HepG2 (cell line): ENCODE measurements around the gene KRT2. TPM values are rescaled to one million over a fixed set of nuclear protein-coding genes. Genes with fewer than 3 reads are reported as not detected.

Experiments used
- ATAC-seq: fragments of 200-7000 bp; cut with Tn5 transposase; 3 replicates; pipeline ENCODE4 v1.9.1; 2020; ENCODE audit warnings: mild to moderate bottlenecking, moderate library complexity
- BruUV-seq: library from RNA; stranded (reverse); fragments of 400-500 nt; replicated peaks from 2 replicates; lab custom pipeline; 2021; lab: Mats Ljungman, UMichigan
- CTCF ChIA-PET: fragments of 300-600 bp; formaldehyde crosslinking; extraction: SDS; loops from one replicate; lab custom pipeline; 2021; ENCODE audit warnings: low total read pairs, inconsistent platforms, low intra/inter-chr PET ratio; lab: Yijun Ruan, JAX
- POLR2A ChIA-PET: fragments of 350-600 bp; sonication (Branson Sonifier 250); formaldehyde crosslinking; loops from one replicate; lab custom pipeline; 2020; ENCODE audit warnings: antibody characterized with exemption, inconsistent platforms; lab: Yijun Ruan, JAX
- DNase-seq: peaks from one replicate; pipeline ENCODE4 v3.0.0-alpha.2; 2015; ENCODE audit warnings: low spot score
- FAIRE-seq: peaks from 3 replicates; lab custom pipeline; 2011; peaks lifted over from hg19 to GRCh38; lab: Jason Lieb, UNC
- H2AFZ ChIP-seq: one replicate; pipeline ENCODE4 v1.6.1; 2011; ENCODE audit warnings: low read length, inconsistent platforms
- H3K27ac ChIP-seq: fragments of 300-600 bp; 3 replicates; pipeline ENCODE4 v1.8.0; 2011; ENCODE audit warnings: mixed run types, mild to moderate bottlenecking, mixed read lengths, low read length, inconsistent platforms; ENCODE audit not compliant: insufficient read depth; ENCODE audit errors: extremely low read length
- H3K27me3 ChIP-seq, 2 experiments: fragments of 200-600 bp in 1 of 2; 2 replicates in 1 of 2; 3 replicates in 1 of 2; pipeline versions ENCODE4 v1.6.0 to v1.8.0; 2011; ENCODE audit warnings: low read length in 2 of 2, mild to moderate bottlenecking in 2 of 2, moderate library complexity in 2 of 2, inconsistent platforms in 1 of 2; ENCODE audit not compliant: insufficient read depth in 2 of 2, control insufficient read depth in 1 of 2
- H3K36me3 ChIP-seq, 2 experiments: fragments of 200-600 bp in 1 of 2; replicated peaks in 1 of 2; 2 replicates in 1 of 2; 3 replicates in 1 of 2; pipeline versions ENCODE4 v1.5.1 to v1.8.0; 2011; ENCODE audit warnings: low read length in 2 of 2, inconsistent platforms in 1 of 2; ENCODE audit not compliant: insufficient read depth in 2 of 2, control insufficient read depth in 1 of 2
- H3K4me1 ChIP-seq: 2 replicates; pipeline ENCODE4 v1.5.1; 2012; ENCODE audit warnings: low read length, inconsistent platforms; ENCODE audit not compliant: insufficient read depth
- H3K4me2 ChIP-seq: 2 replicates; pipeline ENCODE4 v1.6.0; 2011; ENCODE audit warnings: low read depth, low read length, inconsistent platforms
- H3K4me3 ChIP-seq, 3 experiments: fragments of 200-600 bp in 1 of 3; sonication (generic), shearing (Covaris generic) in 1 of 3; replicated peaks in 1 of 3; 2 replicates each; pipeline ENCODE4 v1.5.1; 2011 to 2016; ENCODE audit warnings: low read length in 3 of 3, inconsistent platforms in 2 of 3, low read depth in 2 of 3, mild to moderate bottlenecking in 2 of 3, control low read depth in 1 of 3, mixed read lengths in 1 of 3; ENCODE audit not compliant: insufficient read depth in 1 of 3
- H3K79me2 ChIP-seq: one replicate; pipeline ENCODE4 v1.6.1; 2011; ENCODE audit warnings: low read length, inconsistent platforms; ENCODE audit not compliant: insufficient read depth
- H3K9ac ChIP-seq: 2 replicates; pipeline ENCODE4 v1.6.0; 2011; ENCODE audit warnings: mild to moderate bottlenecking, low read depth, low read length, inconsistent platforms; ENCODE audit not compliant: insufficient read depth
- H3K9me3 ChIP-seq: 2 replicates; pipeline ENCODE4 v1.5.1; 2012; ENCODE audit warnings: mild to moderate bottlenecking, low read length
- H4K20me1 ChIP-seq: 2 replicates; pipeline ENCODE4 v1.6.0; 2011; ENCODE audit warnings: inconsistent platforms, mild to moderate bottlenecking, low read length, moderate library complexity; ENCODE audit not compliant: insufficient read depth
- ADNP ChIP-seq: sonication (generic); formaldehyde crosslinking; IDR thresholded peaks from 2 replicates; pipeline ENCODE4 v1.4.0; 2020; ENCODE audit warnings: missing genetic modification reagents
- ARID4A ChIP-seq: sonication (generic); formaldehyde crosslinking; IDR thresholded peaks from 2 replicates; pipeline ENCODE4 v1.5.0; 2020; ENCODE audit warnings: mild to moderate bottlenecking, missing genetic modification reagents, borderline replicate concordance
- ATF5 ChIP-seq: sonication (generic); formaldehyde crosslinking; IDR thresholded peaks from 2 replicates; pipeline ENCODE4 v1.4.0; 2020; ENCODE audit warnings: mild to moderate bottlenecking, low read depth, missing genetic modification reagents
- DDIT3 ChIP-seq: sonication (generic); formaldehyde crosslinking; IDR thresholded peaks from 2 replicates; pipeline ENCODE4 v1.4.0; 2020; ENCODE audit warnings: mild to moderate bottlenecking, missing genetic modification reagents
- E2F2 ChIP-seq: sonication (generic); formaldehyde crosslinking; IDR thresholded peaks from 2 replicates; pipeline ENCODE4 v1.4.0; 2020; ENCODE audit warnings: missing genetic modification reagents, borderline replicate concordance
- EEA1 ChIP-seq: sonication (generic); formaldehyde crosslinking; IDR thresholded peaks from 2 replicates; pipeline ENCODE4 v1.5.1; 2020; ENCODE audit warnings: mild to moderate bottlenecking, missing genetic modification reagents, borderline replicate concordance
- HOMEZ ChIP-seq: IDR thresholded peaks from 2 replicates; pipeline ENCODE4 v1.6.1; 2016; ENCODE audit warnings: low read depth
- KLF9 ChIP-seq: IDR thresholded peaks from 2 replicates; pipeline ENCODE4 v1.6.1; 2016; ENCODE audit warnings: low read depth
- MIER2 ChIP-seq: IDR thresholded peaks from 2 replicates; pipeline ENCODE4 v1.6.1; 2016; ENCODE audit warnings: missing biosample characterization, missing genetic modification reagents
- NR2F1 ChIP-seq, 2 experiments: fragments of 450-650 bp in 1 of 2; formaldehyde crosslinking in 1 of 2; IDR thresholded peaks; 2 replicates each; pipeline versions ENCODE4 v1.5.0 to v1.6.1; 2016 to 2020; ENCODE audit warnings: mild to moderate bottlenecking in 1 of 2, missing compliant biosample characterization in 1 of 2, missing genetic modification reagents in 1 of 2, moderate library complexity in 1 of 2
- RNF219 ChIP-seq: sonication (generic); formaldehyde crosslinking; IDR thresholded peaks from 2 replicates; pipeline ENCODE4 v1.5.0; 2020; ENCODE audit warnings: mild to moderate bottlenecking, missing genetic modification reagents
- TOPORS ChIP-seq: sonication (generic); formaldehyde crosslinking; IDR thresholded peaks from 2 replicates; pipeline ENCODE4 v1.8.0; 2023; ENCODE audit warnings: mild to moderate bottlenecking, missing genetic modification reagents
- ZNF138 ChIP-seq: sonication (generic); formaldehyde crosslinking; IDR thresholded peaks from 2 replicates; pipeline ENCODE4 v1.5.0; 2020; ENCODE audit warnings: mild to moderate bottlenecking, low read depth, missing genetic modification reagents
- ZNF30 ChIP-seq: sonication (generic); formaldehyde crosslinking; IDR thresholded peaks from 2 replicates; pipeline ENCODE4 v1.5.0; 2020; ENCODE audit warnings: mild to moderate bottlenecking, missing genetic modification reagents
- WGBS: methylation state at CpG from one replicate; pipeline ENCODE4 v1.1.6; 2017; ENCODE audit warnings: low lambda C conversion rate; 5-methylcytosine and 5-hydroxymethylcytosine counted together
- in situ Hi-C: cut with HindIII; loops from 2 replicates; pipeline ENCODE4 v1.10.0; 2017; ENCODE audit warnings: low pct_unique_long_range_greater_than_20kb; ENCODE audit not compliant: extremely low pct_ligation_motif_present
- intact Hi-C: fragments of 100-400 bp; cut with micrococcal nuclease; formaldehyde crosslinking; loops from one replicate; pipeline ENCODE4 v1.10.0; 2022; ENCODE audit not compliant: unreplicated experiment
- polyA plus RNA-seq, 8 experiments: library from polyadenylated mRNA; depleted of rRNA in 3 of 8; stranded (reverse) in 7 of 8; unstranded in 1 of 8; fragments of >200 nt; fragmentation: Illumina TruSeq in 4 of 8; extraction: Trizol in 4 of 8; gene quantifications; 2 replicates each; pipeline versions ENCODE4 v1.2.1 to v1.2.3, GENCODE V29; 2011 to 2016; ENCODE audit warnings: low read depth in 4 of 8, missing spikeins in 1 of 8, mixed read lengths in 1 of 8; ENCODE audit not compliant: insufficient read depth in 1 of 8
- total RNA-seq, 5 experiments: library from RNA; depleted of rRNA; stranded (reverse); fragments of >200 nt; fragmentation: Illumina TruSeq; extraction: Trizol; gene quantifications; 2 replicates each; pipeline ENCODE4 v1.2.3, GENCODE V29; 2016; ENCODE audit warnings: low read depth in 1 of 5

KRT2 gene
- total and polyA plus RNA-seq, 2 of the 13 experiments (the other 11 are each of a cell fraction or from before 2014, with no cell fraction given) = not detected

- intact Hi-C loops = no loop called here
- H3K9me3 ChIP-seq = no peaks in the 10 kb centered on the region
- no peak for FAIRE-seq
- in situ Hi-C loops = no loop called here
- BruUV-seq = no TSS peak
- CTCF ChIA-PET = no interaction called here
- no peak for DNase-seq
- no peak overlapping the region for H2AFZ ChIP-seq
- H3K36me3 ChIP-seq = no peaks in the 10 kb centered on the region
- no peak overlapping the region for H3K4me3 ChIP-seq
- H3K27ac ChIP-seq = no peak overlapping the region
- H3K79me2 ChIP-seq = no peaks in the 10 kb centered on the region
- H3K4me1 ChIP-seq = no peaks in the 10 kb centered on the region
- H3K9ac ChIP-seq = no peak overlapping the region
- peaks cover 3 to 23% of the 10 kb centered on the region in 2 experiments; a peak in 3 of 5 replicates for H3K27me3 ChIP-seq
- POLR2A ChIA-PET = no interaction called here
- H4K20me1 ChIP-seq = no peaks in the 10 kb centered on the region
- 9% methylated on average over 5 of the region's 5 CpGs for WGBS
- H3K4me2 ChIP-seq = no peak overlapping the region
- ATAC-seq = no peak
- TF ChIP-seq ZNF30 (CRISPR knock-in tag) = no peak
- TF ChIP-seq DDIT3 (CRISPR knock-in tag) = no peak
- TF ChIP-seq MIER2 (CRISPR knock-in tag) = no peak
- no peak for TF ChIP-seq ZNF138 (CRISPR knock-in tag)
- TF ChIP-seq TOPORS (CRISPR knock-in tag) = no peak
- no peak for TF ChIP-seq RNF219 (CRISPR knock-in tag)
- TF ChIP-seq EEA1 = no peak
- no peak for TF ChIP-seq E2F2 (CRISPR knock-in tag)
- TF ChIP-seq NR2F1 (CRISPR knock-in tag; IDR thresholded peaks at IDR 0.05) = no peak
- no peak for TF ChIP-seq KLF9 (CRISPR knock-in tag)
- no peak for TF ChIP-seq ARID4A
- no peak for TF ChIP-seq HOMEZ (CRISPR knock-in tag)
- TF ChIP-seq ADNP = no peak
- TF ChIP-seq ATF5 (CRISPR knock-in tag) = no peak
These were observed 29.7 kb downstream of the KRT2 start for GRCh38 chr12:52622349-52622748.
